GM20000 (cell line): ENCODE results near the gene KDM6B.

Experiments used
- DNase-seq: peaks from one replicate; pipeline ENCODE4 v3.0.0; 2012; ENCODE audit warnings: low spot score
- CTCF ChIP-seq: IDR thresholded peaks from 2 replicates; pipeline ENCODE4 v1.5.1; 2012; ENCODE audit warnings: mild to moderate bottlenecking, control low read depth; ENCODE audit errors: extremely low read depth, missing control alignments

The KDM6B gene

GRCh38 chr17:7880076-7880868 is 46.3 kb downstream of the KDM6B start:
- DNase-seq: no peak
- TF ChIP-seq CTCF: no peak

GRCh38 chr17:7881276-7882054 is 47.4 kb downstream of the KDM6B start:
- DNase-seq: no peak
- TF ChIP-seq CTCF: no peak

- TF ChIP-seq CTCF: no peak
- no peak for DNase-seq
Observed at GRCh38 chr17:7882068-7882467, 48.1 kb downstream of the KDM6B start.

GRCh38 chr17:7882629-7883028 is 48.6 kb downstream of the KDM6B start:
- no peak for DNase-seq
- no peak for TF ChIP-seq CTCF
